ENCODE measurements around the gene MYOCOS.
"Not testable (repeated sequence)": the region's sequence is repeated elsewhere in the genome, so short reads cannot be mapped to it uniquely, and the experiment has no call there.

Gene MYOCOS, protein sequence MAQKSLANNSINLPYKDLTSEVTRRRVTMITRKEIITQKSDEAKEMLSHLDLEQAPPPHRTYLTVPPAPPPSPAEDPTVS

DNA sequence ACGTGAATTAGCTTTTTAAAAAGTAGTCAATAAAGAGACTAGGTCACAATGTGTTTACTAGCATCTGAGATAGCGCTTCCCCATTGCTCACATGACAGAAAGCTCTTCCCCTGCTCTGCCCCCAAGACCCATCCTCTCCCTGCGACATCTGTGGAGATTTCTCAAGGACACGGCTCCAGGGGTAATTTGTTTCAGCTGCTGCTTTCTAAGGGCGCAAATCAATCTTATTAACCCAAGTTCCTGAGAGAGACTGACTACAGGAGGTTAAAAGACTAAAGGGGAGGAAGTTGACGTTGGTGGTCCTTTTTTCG lies at the start of gene MYOCOS:
TSS of gene MYOCOS (plus strand) at position 92 of the 311 bp plus-strand sequence. CDS start 1,641 bp downstream, outside the sequence.
- DNase-seq (ENCODE audit: low spot score) = no peak

DNA sequence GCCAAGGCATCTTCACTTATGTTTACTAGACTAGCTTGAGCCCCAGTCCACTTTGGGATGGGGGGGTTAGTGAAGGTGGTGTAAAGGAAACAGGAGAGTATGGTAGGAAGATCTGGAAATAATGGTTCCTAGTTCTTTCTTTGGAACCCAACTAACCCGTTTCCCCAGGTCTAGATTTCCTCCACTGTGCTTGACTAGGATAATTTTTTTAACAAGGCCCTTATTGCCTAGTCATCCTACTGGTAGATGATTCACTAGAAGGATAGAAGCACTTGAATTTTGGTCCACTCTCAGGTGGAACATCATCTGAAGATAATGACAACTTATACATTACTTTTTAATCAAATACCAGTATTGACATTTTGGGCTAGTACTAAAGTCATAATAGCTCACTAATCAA lies 45.9 kb upstream of the MYOCOS start:
- no peak for DNase-seq (ENCODE audit: low spot score)

DNA sequence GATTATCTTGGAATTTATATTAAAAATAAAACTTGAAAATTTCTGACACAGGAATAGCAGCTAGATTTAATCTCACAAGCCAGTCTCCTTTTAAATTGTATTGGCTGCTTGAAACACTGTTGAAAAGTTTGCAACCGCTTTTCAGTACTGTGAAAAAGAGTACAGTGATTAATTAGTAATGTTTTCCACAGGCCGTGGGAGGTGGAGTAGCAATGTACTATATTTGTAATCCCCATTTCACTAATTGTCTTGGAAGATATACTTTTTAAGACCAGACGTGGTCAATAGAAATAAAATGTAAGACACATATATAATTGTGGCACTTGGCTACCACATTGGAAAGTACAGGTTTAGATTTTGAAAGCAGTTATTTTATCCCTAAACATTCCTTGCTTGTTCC lies 40.8 kb upstream of the MYOCOS start:
- no peak for DNase-seq (ENCODE audit: low spot score)

DNA sequence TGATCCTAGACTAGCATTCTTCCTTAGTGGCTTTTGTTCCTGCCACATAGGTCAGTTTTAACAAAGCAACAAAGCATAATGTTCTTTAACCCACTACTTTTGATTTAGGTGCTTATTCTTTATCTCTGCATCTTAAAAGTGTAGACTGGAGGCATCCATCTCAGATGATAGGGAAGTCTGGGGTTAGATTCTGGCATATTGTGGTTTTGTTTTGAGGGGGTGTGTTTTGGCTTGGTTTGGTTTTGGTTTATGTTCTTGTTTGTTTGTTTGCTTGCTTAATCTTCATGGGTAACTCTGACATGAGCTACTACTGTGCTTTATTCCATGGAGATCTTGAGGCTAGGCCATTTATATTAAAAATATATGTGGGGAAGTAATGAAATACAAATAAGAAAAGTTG lies 40.3 kb upstream of the MYOCOS start:
- DNase-seq (ENCODE audit: low spot score) = no peak

DNA sequence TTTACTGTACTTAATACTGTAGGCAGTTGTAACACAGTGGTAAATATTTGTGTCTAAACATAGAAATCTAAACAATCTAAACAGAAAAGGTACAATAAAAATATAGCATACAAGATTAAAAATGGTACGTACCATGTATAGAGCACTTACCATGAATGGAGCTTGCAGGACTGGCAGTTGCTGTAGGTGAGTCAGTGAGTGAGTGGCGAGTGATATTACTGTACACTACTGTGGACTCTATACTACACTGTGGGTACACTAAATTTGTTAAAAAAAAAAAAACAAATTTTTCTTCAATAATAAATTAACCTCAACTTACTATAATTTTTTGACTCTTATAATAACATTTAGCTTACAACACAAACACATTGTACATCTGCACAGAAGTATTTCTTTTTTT lies 39.5 kb upstream of the MYOCOS start:
- DNase-seq (ENCODE audit: low spot score) = no peak

DNA sequence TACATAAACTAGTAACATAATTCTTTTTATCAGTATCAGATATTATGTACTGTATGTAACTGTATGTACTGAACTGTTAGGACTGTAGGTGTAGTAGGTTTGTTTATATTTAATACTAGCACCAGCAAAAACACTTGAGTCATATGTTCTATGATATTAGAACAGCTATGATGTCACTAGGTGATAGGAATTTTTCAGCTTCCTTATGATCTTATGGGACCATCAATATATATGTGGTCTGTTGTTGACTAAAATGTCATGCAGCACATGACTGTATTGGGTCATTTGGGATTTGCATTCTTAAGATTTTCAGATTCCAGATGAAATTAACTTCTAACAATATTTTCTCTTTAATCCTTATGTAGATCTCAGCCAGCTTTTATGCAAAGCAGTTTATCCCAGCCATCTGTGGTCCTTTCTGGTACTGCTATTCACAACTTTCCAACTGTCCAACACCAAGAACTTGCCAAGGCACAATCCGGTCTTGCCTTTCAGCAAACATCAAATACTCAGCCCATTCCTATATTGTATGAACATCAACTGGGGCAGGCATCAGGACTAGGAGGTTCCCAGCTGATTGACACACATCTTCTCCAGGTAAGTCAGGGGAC lies 38.3 kb upstream of the MYOCOS start:
- no peak for DNase-seq (ENCODE audit: low spot score)

DNA sequence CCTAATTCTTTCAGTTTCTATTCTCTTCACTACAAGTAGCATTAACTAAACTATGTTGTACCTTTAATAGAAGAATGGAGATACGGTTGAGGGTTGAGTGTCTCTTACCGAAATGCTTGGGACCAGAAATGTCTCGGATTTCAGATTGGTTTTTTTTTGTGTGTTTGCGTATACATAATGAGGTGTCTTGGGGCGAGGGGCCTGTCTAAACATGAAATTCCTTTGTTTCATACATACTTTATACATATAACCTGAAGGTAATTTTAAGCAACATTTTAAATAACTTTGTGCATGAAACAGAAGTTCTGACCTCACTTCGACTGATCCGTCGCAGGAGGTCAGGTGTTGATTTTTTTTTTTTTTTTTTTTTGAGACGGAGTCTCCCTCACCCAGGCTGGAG lies 36.3 kb upstream of the MYOCOS start:
- no peak for DNase-seq (ENCODE audit: low spot score)

DNA sequence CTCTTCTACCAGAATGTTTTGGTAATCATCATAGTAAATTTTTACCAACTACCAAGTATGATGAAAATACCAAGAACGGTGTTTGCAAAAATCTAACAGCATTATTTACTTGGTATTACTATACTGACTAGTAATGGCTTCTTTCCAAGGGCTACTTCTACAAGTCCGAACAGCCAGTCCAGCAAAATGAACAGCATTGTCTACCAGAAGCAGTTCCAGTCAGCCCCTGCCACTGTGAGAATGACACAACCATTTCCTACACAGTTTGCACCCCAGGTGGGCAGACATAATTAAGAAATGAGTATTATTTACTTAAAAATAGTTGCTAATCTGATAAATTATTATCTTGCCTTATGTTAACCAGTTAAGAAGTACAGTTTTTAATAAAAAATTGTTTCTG lies 33.8 kb upstream of the MYOCOS start:
- no peak for DNase-seq (ENCODE audit: low spot score)

DNA sequence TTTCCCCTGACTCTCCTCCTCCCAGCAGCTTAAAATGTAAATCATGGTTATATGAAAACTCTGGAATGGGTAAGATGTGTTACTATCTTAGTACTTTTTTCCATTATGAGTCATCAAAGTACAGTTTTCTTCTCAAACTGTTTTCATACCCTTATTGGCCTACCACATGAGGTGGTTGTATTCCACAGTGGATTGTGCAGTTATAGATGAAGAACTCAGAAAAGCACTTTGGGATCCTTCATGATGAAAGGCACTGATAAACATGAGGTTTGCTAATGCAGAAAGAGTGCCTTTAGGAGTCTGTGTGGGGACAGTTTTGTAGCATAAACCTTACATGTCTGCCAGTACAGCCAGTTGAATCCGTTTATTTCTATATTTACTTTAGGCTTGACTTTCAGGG lies 32.0 kb upstream of the MYOCOS start:
- DNase-seq (ENCODE audit: low spot score) = no peak

DNA sequence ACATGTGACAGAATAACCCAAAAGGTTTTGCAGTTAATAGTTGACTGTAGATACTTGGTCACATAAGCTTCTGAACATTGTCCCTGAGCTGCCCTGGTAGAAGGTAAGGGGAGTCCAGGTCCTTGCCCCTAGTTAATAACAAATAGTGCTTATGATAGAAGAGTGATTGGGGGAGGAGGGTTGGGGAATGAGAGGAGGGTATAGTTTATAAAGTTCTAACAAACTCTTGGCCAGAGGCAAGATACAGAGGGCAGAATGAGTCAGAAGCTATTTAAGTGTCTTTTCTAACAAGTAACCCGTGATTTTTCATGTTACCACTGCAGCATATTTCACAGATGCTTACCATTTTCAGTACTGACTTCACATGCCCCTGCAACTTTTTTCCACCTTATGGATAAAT lies 26.7 kb upstream of the MYOCOS start:
- DNase-seq (ENCODE audit: low spot score) = no peak

DNA sequence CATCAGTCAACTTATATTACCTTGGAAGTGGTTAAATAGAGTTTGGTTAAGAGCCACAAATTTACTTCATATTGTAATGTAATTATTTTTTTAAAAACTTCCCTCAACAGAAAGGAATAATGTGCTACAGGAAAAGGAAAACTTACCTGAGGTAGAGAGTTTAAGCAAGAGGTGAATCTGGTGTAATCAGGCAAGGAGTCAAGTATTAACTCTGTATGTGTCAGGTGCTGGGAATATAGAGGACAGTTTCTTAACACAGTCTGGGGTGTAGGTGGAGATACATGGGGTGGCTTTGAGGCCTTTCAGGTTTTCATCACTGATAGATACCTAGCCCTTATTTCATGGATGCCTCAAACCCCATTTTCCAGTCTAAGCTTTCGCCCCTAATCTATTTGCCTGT lies 25.9 kb upstream of the MYOCOS start:
- DNase-seq (ENCODE audit: low spot score) = no peak

DNA sequence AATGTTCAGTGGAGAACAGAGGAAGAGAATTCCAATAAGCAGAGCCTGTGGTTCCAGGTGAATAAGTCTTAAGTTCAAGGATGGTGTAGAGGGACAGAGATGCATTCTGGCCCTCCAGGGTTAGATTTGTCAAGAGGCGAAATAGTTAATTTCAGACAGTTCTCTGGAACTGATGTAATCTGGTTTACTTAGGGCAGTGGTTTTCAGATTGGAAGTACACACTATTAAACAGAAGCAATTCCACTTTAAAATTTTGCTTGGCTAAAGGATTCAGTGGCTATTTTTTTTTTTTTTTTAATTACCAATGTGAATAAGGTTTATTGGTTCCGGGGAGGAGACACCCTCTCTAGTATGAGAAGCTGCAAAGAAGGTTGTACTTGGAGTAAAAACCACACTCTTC lies 25.3 kb upstream of the MYOCOS start:
- no peak for DNase-seq (ENCODE audit: low spot score)

DNA sequence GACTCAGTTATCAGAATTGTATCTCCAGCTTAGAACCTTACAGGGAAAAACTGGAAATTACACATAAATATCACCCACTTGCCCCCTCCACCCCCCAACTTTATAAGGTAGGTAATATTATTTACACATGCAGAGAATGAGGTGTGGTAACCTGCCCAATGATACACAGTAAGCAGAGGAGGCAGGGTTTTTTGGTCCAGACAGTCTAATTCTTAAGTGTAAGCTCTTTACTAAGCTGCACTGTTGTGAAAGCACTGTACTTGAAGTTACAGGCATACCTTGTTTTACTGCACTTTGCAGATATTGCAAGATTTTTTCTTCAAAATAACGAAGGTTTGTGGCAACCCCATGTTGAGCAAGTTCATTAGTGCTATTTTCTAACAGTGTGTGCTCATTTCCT lies 24.8 kb upstream of the MYOCOS start:
- DNase-seq (ENCODE audit: low spot score) = no peak

DNA sequence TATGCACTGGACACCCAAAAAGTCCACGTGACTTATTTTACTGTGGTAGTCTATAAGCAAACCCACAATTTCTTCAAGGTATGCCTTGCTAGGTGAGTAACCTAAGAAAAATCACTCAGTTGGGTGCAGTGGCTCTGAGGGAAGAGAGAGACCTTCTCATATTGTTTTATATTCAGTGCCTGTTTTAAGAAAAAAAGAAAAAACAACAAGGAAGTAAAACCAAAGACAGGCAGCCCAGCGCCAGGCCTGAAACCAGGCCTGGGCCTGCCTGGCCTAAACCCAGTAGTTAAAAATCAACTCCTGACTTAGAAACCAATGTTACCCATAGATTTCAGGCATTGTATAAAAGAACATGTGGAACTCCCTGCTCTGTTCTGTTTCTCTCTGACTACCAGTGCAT lies 21.7 kb upstream of the MYOCOS start:
- DNase-seq (ENCODE audit: low spot score) = not testable (repeated sequence)

DNA sequence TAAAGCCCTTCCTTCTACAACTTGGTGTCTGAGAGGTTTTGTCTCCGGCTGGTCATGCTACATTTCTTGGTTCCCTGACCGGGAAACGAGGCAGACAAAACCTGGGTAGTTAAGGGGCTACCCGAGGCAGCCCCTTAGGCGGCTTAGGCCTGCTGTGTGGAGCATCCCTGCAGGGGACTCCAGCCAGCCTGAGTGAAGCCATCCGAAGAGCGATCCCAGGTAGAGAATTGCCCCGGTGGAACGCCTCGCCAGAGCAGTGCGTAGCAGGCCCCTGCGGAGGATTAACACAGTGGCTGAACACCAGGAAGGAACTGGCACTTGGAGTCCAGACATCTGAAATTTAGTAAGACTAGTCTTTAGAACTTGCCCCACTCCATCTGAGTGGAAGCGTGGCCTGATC lies 21.2 kb upstream of the MYOCOS start:
- DNase-seq (ENCODE audit: low spot score) = no peak

DNA sequence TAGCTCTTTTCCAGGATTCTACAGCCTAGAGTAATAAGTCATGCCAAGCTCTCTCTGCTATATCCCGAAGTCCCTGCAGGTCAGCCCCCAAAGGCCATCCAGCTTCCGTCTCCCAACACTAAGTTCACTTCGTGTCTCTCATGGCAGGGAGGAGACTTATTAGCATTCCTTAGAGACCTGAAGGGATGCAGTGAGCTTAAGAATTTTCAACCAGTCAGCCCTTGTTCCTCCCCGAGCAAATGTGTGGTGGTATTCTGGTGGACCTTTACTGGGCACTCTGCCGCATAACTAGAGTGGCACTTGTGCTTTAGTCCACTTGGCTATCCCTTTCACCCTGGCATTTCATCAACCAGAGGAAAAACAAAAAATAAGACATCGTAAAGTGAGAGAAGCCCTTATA lies 19.0 kb upstream of the MYOCOS start:
- not testable (repeated sequence) for DNase-seq (ENCODE audit: low spot score)

DNA sequence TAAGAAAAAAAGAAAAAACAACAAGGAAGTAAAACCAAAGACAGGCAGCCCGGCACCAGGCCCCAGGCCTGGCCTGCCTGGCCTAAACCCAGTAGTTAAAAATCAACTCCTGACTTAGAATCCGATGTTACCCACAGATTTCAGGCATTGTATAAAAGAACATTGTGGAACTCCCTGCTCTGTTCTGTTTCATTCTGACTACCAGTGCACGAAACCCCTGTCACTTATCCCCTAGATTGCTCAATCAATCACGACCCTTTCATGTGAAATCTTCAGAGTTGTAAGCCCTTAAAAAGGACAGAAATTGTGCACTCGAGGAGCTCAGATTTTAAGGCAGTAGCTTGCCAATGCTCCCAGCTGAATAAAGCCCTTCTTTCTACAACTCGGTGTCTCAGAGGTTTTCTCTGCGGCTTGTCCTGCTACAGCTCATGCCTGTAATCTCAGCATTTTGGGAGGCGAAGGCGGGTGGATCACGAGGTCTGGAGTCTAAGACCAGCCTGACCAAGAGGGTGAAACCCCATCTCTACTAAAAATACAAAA lies 15.6 kb upstream of the MYOCOS start:
- no peak for DNase-seq (ENCODE audit: low spot score)

DNA sequence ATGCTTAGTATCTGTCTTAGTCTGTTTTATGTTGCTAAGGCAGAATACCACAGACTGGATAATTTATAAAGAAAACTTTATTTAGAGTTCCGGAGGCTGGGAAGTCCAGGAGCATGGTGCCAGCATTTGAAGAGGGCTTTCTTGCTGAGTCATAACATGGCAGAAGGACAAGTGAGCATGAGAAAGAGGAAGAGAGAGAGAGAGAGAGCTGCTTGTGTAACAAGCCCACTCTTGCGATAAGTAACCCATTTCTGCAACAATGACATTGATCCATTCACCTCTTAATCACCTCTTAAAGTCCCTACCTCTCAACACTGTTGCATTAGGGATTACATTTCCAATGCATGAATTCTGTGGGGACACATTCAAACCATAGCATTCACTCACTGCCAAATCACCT lies 11.7 kb upstream of the MYOCOS start:
- no peak for DNase-seq (ENCODE audit: low spot score)

DNA sequence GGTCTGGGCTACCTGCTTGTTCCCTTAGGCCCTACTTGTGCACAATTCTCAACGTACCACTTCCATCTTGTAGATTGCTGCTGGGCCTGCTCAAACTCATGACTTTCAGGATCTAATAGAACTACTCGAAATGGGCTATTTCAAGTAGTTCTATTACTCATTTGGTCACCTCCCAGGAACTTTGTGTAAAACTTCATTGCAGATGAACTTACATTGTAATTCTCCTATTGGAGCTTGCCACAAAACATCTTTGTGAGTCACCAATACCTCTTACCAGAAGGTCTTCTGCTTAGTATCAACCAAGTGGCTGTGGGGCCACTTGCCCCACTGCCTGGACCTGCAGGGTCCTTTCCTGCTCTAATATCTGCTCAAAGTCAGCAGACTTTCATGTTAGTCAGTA lies 10.7 kb upstream of the MYOCOS start:
- DNase-seq (ENCODE audit: low spot score) = no peak

DNA sequence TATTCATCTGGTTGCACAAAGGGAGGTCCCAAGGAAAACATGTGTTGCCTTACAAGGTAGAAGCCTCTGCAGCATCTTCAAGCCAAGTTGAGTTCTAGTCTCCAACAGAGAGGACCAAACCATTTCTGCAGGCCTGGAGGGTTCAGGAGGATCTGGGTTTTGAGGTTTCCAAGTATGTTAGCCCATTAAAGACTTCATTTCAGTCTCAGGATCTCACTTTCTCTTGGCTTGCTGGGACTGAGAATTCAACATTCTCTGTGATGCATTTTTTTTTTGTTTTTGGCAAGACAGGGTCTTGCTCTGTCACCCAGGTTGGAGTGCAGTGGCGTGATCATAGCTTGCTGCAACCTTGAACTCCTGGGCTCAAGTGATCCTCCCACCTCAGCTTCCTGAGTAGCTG lies 8.8 kb upstream of the MYOCOS start:
- no peak for DNase-seq (ENCODE audit: low spot score)

DNA sequence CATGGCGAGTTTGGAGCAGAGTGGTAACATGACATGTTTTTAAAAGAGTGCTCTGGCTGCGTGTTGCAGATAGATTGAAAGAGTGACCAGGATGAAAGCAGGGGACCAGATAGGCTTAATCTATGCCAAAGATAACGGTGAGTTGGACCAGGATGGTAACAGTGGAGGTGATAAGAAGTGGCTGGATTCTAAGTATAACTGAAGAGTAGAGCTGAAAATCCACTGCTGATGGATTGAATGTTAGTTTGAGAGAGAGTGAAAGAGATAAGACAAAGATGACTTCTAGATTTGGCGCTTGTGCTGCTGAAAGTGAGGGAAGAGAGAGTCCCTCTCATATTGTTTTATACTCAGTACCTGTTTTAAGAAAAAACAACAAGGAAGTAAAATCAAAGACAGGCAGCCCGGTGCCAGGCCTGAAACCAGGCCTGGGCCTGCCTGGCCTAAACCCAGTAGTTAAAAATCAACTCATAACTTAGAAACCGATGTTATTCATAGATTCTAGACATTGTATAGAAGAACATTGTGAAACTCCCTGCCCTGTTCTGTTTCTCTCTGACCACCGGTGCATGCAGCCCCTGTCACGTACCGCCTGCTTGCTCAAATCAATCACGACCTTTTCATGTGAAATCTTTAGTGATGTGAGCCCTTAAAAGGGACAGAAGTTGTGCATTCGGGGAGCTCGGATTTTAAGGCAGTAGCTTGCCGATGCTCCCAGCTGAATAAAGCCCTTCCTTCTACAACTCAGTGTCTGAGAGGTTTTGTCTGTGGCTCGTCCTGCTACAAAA lies 6.7 kb upstream of the MYOCOS start:
- DNase-seq (ENCODE audit: low spot score) = not testable (repeated sequence)

DNA sequence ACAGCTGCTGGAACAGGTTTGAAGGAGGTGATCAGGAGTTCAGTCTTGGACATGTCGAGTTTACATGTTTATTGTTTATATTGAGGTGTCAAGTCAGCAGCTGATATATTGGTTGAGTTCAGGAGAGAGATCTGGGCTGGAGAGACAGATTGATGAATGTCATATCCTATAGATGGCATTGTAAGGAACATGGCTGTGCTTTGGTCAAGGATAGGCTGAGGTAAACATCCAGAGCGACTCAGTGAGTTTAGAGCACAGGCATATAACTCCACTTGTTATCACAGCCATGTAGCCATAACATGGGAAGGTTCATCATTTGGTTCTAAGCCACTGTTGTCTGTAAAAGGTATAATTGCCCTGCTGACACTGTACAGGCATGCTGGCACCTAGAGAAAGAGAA lies 5.5 kb upstream of the MYOCOS start:
- DNase-seq (ENCODE audit: low spot score) = no peak

DNA sequence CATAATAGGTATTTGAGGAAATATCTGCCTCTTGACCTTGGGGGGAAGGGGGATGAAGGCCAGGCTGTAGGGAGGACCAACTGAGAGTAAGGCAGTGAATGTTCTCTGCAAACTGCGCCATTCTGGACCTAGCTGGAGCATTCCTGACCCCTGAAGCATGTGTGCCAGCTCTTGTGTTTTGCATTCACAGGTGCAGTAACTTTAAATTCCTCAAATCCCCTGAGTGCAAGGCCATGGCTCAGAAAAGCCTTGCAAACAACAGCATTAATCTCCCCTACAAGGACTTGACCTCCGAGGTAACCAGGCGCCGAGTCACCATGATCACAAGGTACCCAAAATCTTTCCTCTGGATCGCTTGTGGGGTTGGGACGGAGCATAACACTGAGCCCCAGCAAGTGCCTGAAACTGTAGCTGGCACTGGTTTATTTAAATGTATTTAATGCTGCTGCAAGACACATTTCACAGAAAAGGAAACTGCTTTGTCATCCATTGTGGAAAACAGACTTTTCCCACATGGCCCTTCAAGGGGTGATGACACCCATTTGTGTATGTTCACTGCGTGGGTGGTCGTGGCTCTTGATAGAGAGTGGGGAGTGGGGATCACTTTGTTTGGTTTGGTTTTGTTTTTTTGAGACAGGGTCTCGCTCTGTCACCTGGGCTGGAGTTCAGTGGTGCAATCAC lies 1.7 kb downstream of the MYOCOS start:
- no peak for DNase-seq (ENCODE audit: low spot score)
